ENCODE measurements around the gene RHBDL3.

RHBDL3 gene

DNA sequence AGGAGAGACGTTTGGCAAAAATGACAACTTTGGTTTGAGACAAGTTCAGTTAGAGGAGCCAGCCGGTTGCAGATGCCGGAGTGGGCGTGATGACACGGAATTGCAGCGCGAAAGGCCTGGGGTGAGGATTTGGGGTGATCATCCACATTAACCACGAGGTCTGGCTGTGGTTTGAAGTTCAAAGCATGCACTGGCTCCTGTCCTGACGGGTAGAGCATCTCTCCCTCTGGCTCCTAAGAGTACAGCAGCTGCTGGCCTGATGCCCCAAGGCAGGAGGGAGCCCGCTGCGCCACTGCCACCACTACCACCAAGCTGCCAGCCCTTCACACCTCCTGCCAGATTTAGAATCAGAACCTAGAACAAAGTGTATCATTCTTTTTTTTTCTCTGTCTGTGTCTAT lies 3.7 kb downstream of the RHBDL3 start:
- Mint-ChIP-seq H3K4me3 (no peak overlapping the region), H3K27ac (ENCODE audit: low read depth) (no peak overlapping the region), H3K27me3 (peaks cover 71% of the 10 kb centered on the region), H3K4me1 (peaks cover 13% of the 10 kb centered on the region), H3K36me3 (ENCODE audit: insufficient read depth) (peaks cover 6% of the 10 kb centered on the region), H3K9me3 (no peaks in the 10 kb centered on the region)
- DNase-seq (ENCODE audit: low spot score in 2 of 2) (no peak), ATAC-seq (replicated peaks; ENCODE audit: extremely low read depth, poor library complexity, severe bottlenecking) (no peak)

DNA sequence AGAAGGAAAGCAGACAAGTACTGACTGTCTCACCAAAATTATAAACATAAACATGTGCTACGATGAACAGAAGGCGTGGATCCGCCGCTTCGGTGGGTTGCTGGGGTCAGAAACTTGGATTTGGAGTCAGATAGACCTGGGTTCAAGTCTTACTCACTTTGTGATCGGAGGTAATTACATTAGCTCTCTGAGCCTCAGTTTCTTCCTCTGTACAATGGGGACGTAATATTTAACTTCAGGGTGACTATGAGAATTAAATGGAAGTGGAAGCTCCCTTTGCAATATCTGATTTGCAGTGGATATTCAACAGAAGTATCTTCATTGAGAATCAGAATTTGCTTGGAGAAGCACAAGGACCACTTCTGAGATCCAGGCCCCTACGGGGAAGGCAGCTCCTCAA lies 6.2 kb downstream of the RHBDL3 start:
- no peaks in the 10 kb centered on the region for H3K9me3 Mint-ChIP-seq
- no peak overlapping the region for H3K4me3 Mint-ChIP-seq
- peaks cover 4% of the 10 kb centered on the region for H3K36me3 Mint-ChIP-seq (ENCODE audit: insufficient read depth)
- H3K4me1 Mint-ChIP-seq: peaks cover 13% of the 10 kb centered on the region
- ATAC-seq (replicated peaks; ENCODE audit: extremely low read depth, poor library complexity, severe bottlenecking) (no peak), DNase-seq (ENCODE audit: low spot score in 2 of 2) (no peak)
- H3K27me3 Mint-ChIP-seq: peaks cover 70% of the 10 kb centered on the region
- H3K27ac Mint-ChIP-seq (ENCODE audit: low read depth): no peak overlapping the region

DNA sequence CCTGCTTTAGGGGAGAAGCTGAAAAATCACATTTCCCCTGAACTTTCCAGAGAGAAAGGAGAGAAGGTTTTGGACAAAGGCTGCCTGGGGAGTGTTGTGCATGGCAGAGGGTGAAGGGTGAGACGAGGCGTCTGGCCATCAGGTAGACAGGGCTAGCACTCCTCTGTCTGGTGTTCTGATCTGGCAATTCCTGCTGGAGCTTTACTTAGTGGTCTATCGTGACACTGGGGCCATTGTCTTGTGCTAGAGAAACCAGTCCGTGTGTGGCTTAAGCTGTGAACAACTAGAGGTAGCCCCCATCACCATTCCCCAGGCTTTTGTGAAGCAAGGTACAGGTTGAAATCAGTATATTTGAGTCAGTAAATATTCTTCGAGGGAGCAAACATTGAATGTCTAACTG lies 8.5 kb downstream of the RHBDL3 start:
- Mint-ChIP-seq H3K4me1 (no peaks in the 10 kb centered on the region), H3K36me3 (ENCODE audit: insufficient read depth) (peaks cover 2% of the 10 kb centered on the region), H3K27ac (ENCODE audit: low read depth) (no peak overlapping the region), H3K4me3 (no peak overlapping the region), H3K9me3 (no peaks in the 10 kb centered on the region), H3K27me3 (peaks cover 47% of the 10 kb centered on the region)
- DNase-seq (ENCODE audit: low spot score in 2 of 2): no peak
- no peak for ATAC-seq (replicated peaks; ENCODE audit: extremely low read depth, poor library complexity, severe bottlenecking)

DNA sequence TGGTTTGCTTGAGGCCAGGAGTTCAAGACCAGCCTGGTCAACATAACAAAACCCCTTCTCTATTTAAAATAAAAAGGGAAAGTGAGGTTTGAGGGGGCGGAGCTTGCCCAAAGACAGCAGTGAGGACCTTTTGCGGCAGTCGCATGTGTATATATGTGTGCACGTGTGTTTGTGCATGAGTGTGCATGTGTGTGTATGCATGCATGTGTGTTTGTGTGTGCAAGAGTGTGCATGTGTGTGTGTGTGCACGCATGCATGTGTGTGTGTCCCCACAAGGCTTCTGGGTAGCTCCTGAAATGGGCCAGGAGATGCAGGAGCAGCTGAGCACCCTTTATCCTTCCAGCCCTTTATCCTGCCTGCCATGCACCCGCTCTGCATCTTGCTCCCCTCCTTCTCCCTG lies 9.0 kb downstream of the RHBDL3 start:
- Mint-ChIP-seq H3K9me3 (no peaks in the 10 kb centered on the region), H3K4me1 (no peaks in the 10 kb centered on the region), H3K4me3 (no peak overlapping the region), H3K27ac (ENCODE audit: low read depth) (no peak overlapping the region), H3K27me3 (peaks cover 42% of the 10 kb centered on the region), H3K36me3 (ENCODE audit: insufficient read depth) (peaks cover 2% of the 10 kb centered on the region)
- DNase-seq (ENCODE audit: low spot score in 2 of 2): no peak
- ATAC-seq (replicated peaks; ENCODE audit: extremely low read depth, poor library complexity, severe bottlenecking): no peak

DNA sequence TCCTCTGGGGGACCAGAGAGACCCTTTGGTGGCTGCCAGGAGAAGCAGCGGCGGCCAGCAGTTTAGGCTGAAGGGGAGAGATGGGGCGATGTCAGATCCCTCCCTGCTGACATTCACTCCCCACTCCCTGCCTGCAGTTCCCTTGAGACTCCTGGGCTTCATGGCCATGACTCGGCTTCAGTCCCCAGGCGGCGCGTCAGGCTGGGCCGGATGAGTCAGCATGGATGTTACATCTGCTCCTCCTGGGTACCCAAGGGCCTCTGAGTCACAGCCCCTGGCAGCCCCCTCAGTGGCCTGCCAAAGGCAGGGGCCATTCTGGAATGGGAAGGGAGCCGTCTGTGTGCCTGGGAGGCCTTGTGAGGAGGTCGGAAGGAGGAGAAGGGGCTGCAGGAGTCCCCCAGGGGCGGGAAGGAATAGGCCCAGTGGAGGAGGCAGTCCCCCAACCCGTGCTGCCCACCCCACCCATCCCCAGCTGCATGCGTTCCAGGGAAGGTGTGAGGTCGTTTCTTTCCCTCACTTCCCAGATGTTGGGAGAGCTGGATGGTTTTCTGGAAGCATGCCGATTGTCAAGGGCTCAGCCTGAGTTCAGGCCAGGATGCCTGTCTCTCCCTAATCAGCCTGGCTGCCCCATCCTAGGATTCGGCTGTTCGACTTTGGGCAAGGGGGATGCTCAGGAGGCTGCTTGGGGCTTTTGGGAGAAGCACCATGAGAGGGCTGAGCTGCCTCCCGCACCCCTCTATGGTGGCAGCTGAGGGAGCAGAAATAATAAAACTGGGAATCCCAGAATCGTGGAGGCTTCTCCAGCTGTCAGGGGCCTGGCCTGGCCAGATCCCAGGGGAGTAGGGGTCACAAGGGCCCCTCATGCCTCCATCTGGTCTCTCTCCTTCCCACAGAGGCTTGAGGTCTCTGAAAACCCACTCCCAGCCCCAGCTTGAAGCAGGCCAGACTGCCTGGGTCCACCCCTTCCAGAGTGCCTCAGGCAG lies 9.7 kb downstream of the RHBDL3 start:
- DNase-seq (ENCODE audit: low spot score in 2 of 2): no peak
- no peak overlapping the region for H3K4me3 Mint-ChIP-seq
- H3K4me1 Mint-ChIP-seq: no peaks in the 10 kb centered on the region
- H3K36me3 Mint-ChIP-seq (ENCODE audit: insufficient read depth): peaks cover 2% of the 10 kb centered on the region
- H3K9me3 Mint-ChIP-seq: no peaks in the 10 kb centered on the region
- ATAC-seq (replicated peaks; ENCODE audit: extremely low read depth, poor library complexity, severe bottlenecking): no peak
- H3K27me3 Mint-ChIP-seq: peaks cover 35% of the 10 kb centered on the region
- H3K27ac Mint-ChIP-seq (ENCODE audit: low read depth): no peak overlapping the region

DNA sequence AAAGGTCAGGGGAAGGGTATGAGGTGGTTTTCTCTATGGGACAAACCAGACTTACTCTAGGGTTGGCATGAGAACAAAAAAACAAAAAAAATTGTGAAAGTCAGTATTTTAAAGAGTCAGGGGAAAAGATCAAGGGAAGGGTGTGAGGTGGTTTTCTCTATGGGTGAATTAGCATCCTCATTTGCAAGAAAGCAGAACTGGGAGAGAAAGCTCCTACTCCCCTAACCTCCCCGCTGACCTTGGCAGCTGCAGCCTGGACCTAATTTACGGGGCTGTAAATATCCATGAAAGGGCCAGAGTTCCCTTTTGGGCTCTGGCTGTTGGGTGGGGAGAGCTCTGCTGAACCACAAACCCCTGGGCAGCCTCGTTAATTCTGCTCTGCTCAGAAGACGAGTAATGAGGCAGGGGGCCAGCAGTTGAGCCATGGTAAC lies 10.6 kb downstream of the RHBDL3 start:
- DNase-seq (ENCODE audit: low spot score in 2 of 2): no peak
- Mint-ChIP-seq H3K36me3 (ENCODE audit: insufficient read depth) (no peaks in the 10 kb centered on the region), H3K27me3 (peaks cover 26% of the 10 kb centered on the region), H3K9me3 (no peaks in the 10 kb centered on the region), H3K4me1 (no peaks in the 10 kb centered on the region), H3K4me3 (no peak overlapping the region), H3K27ac (ENCODE audit: low read depth) (no peak overlapping the region)
- ATAC-seq (replicated peaks; ENCODE audit: extremely low read depth, poor library complexity, severe bottlenecking): no peak

DNA sequence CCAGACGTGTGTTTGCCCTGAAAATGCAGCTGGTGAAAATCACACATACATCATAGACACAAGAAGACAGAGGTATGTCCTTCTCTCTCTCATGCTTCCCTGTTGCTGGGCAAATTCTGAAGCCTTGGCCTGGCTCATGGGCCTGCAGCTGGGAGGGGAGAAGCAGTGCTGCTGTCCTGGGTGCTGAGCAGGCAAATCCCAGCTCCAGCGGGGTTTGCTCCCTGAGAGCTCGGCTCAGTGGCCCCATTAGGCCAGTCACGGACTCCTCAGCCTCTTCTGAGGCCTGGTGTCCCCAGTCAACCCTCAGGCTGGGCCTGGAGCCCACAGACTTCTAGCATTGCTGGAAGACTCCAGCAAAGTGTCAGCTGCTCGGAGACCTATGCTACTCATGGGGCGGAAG lies 11.7 kb downstream of the RHBDL3 start:
- Mint-ChIP-seq H3K4me3 (no peak overlapping the region), H3K36me3 (ENCODE audit: insufficient read depth) (no peaks in the 10 kb centered on the region), H3K27me3 (peaks cover 16% of the 10 kb centered on the region), H3K27ac (ENCODE audit: low read depth) (no peak overlapping the region), H3K9me3 (no peaks in the 10 kb centered on the region), H3K4me1 (no peaks in the 10 kb centered on the region)
- DNase-seq (ENCODE audit: low spot score in 2 of 2) (no peak), ATAC-seq (replicated peaks; ENCODE audit: extremely low read depth, poor library complexity, severe bottlenecking) (no peak)

DNA sequence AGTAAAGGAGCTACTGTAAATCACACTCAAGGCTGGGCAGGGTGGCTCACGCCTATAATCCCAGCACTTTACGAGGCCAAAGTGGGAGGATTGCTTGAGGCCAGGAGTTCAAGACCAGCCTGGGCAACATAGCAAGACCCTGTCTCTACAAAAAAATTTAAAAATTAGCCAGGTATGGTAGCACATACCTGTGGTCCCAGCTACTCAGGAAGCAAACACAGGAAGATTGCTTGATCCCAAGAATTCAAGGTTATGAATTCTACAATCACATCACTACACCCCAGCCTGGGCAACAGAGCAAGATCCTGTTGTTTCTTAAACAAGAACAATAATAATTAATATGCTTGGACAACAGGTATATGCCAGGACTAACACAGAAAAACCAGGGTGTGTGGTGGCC lies 13.2 kb downstream of the RHBDL3 start:
- H3K27me3 Mint-ChIP-seq: peaks cover 8% of the 10 kb centered on the region
- H3K9me3 Mint-ChIP-seq: no peaks in the 10 kb centered on the region
- DNase-seq (ENCODE audit: low spot score in 2 of 2): no peak
- H3K4me1 Mint-ChIP-seq: no peaks in the 10 kb centered on the region
- no peak overlapping the region for H3K27ac Mint-ChIP-seq (ENCODE audit: low read depth)
- ATAC-seq (replicated peaks; ENCODE audit: extremely low read depth, poor library complexity, severe bottlenecking): no peak
- H3K36me3 Mint-ChIP-seq (ENCODE audit: insufficient read depth): no peaks in the 10 kb centered on the region
- H3K4me3 Mint-ChIP-seq: no peak overlapping the region

DNA sequence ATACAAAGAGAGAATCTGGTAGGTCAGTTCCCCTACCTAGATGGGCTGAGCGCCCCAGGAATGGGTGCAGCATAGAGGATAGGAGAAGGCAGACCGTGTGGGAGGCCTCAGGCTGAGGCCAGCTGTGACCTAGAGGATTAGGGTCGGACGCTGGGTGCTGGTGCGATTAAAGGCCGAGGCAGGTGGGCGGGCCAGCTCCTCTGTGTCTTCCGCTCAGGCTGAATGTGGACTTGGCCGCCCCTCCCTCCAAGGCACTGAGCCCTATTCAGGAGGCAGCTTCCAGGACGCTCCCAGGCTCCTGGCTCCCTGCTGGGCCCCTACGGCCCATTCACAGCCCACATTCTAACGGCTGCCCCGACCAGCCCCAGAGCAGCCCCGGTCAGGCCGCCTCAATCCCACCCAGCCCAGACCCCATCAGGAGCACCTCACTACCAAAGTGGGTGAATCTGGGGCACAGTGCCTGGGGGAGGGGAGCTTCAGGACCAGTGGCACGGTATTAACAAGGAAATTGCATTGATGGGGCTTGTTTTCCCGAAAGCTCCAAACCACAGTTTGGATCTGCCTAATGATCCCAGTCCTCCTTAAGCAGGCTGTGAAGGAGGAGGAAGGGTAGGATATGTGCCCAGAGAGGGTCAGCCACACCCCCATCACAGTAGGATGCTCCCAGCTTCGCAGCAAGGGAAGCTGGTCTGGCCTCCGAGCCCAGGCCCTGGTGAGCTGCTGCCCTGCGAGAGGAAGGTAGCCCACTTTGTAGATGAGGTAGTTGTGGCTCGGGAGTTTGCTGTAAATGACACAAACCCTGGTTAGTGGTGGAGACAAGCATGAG lies 14.5 kb downstream of the RHBDL3 start:
- Mint-ChIP-seq H3K27ac (ENCODE audit: low read depth) (no peak overlapping the region), H3K9me3 (no peaks in the 10 kb centered on the region), H3K4me1 (no peaks in the 10 kb centered on the region), H3K27me3 (peaks cover 8% of the 10 kb centered on the region), H3K36me3 (ENCODE audit: insufficient read depth) (no peaks in the 10 kb centered on the region), H3K4me3 (no peak overlapping the region)
- no peak for DNase-seq (ENCODE audit: low spot score in 2 of 2)
- ATAC-seq (replicated peaks; ENCODE audit: extremely low read depth, poor library complexity, severe bottlenecking): no peak

DNA sequence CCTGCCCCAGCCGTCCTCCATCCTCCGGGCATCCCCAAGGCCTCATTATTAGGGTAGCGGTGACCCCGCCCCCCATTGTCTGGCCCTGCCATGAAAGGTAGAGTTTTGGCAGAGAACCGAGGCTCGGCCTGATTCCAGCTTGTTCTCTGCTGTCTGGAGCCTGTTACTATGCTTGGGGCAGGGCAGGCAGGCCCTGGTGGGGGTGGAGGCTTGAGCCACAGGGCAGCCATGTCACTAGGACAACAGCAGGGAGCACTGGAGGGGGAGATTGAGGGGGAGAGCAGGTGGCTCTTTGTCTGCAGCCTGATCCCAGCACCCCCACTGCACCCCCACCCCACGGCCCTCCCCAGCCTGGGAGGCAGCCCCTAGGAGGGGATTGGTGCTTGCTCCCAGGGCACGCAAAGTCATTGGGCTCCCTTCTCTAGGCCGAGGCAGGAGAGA lies 15.4 kb downstream of the RHBDL3 start:
- H3K27me3 Mint-ChIP-seq: peaks cover 2% of the 10 kb centered on the region
- DNase-seq (ENCODE audit: low spot score in 2 of 2) (no peak), ATAC-seq (replicated peaks; ENCODE audit: extremely low read depth, poor library complexity, severe bottlenecking) (no peak)
- H3K9me3 Mint-ChIP-seq: no peaks in the 10 kb centered on the region
- H3K36me3 Mint-ChIP-seq (ENCODE audit: insufficient read depth): no peaks in the 10 kb centered on the region
- H3K27ac Mint-ChIP-seq (ENCODE audit: low read depth): no peak overlapping the region
- H3K4me3 Mint-ChIP-seq: no peak overlapping the region
- H3K4me1 Mint-ChIP-seq: no peaks in the 10 kb centered on the region

DNA sequence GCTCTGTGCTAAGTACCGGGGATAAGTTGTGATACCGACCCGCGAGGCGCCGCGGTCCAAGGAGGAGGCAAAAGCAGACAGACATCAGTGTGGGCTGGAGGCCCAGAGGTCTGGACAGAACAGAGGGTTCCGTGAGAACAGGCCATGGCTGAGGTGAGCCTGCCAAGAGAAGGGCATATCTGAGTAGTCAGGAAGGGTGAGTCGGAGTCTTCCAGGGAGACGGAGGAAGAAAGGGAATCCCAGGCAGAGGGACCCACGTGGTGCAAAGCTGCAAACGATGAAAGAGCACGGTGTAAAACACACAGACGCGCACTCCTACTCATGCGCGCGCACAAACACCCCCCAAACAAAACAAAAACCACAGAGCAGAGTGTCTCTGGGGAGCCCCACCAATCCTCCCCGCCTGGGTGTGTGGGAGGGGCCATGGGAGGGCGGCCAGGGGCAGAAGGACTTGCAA lies 18.1 kb downstream of the RHBDL3 start:
- H3K4me1 Mint-ChIP-seq: no peaks in the 10 kb centered on the region
- no peaks in the 10 kb centered on the region for H3K27me3 Mint-ChIP-seq
- ATAC-seq (replicated peaks; ENCODE audit: extremely low read depth, poor library complexity, severe bottlenecking): no peak
- H3K27ac Mint-ChIP-seq (ENCODE audit: low read depth): no peak overlapping the region
- H3K9me3 Mint-ChIP-seq: no peaks in the 10 kb centered on the region
- no peak for DNase-seq (ENCODE audit: low spot score in 2 of 2)
- H3K4me3 Mint-ChIP-seq: no peak overlapping the region
- no peaks in the 10 kb centered on the region for H3K36me3 Mint-ChIP-seq (ENCODE audit: insufficient read depth)

DNA sequence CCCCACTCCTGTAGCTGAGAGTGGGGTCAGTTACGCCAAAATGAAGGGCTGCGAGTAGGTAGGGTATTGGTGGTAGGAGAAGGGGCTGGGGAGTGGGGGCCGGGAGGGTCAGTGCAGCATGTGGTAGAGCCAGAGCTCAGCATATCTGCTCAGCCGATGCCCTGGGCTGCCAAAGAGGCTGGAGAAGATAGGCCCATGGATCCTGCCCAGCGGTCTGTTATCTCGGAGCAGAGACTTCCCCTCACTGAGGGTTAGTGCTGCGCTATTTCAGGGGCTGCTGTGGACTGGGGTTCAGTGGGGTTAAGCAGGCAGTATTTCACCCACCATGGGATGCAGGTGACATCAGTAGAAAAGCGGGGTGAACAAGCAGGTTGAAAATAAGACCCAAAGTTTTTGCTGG lies 19.7 kb downstream of the RHBDL3 start:
- no peaks in the 10 kb centered on the region for H3K27me3 Mint-ChIP-seq
- ATAC-seq (replicated peaks; ENCODE audit: extremely low read depth, poor library complexity, severe bottlenecking) (no peak), DNase-seq (ENCODE audit: low spot score in 2 of 2) (no peak)
- no peaks in the 10 kb centered on the region for H3K4me1 Mint-ChIP-seq
- peaks cover 1% of the 10 kb centered on the region for H3K36me3 Mint-ChIP-seq (ENCODE audit: insufficient read depth)
- H3K27ac Mint-ChIP-seq (ENCODE audit: low read depth): no peak overlapping the region
- H3K9me3 Mint-ChIP-seq: no peaks in the 10 kb centered on the region
- no peak overlapping the region for H3K4me3 Mint-ChIP-seq

Measured in central memory CD8-positive, alpha-beta T cell (primary cell).